ENCODE measurements around the gene ATP8A2.

GRCh38 chr13:25948910-25949309 lies 577.1 kb downstream of the ATP8A2 start:
- TF ChIP-seq REST (IDR thresholded peaks at IDR 0.05; ENCODE audit: borderline replicate concordance) (no peak), CTCF (IDR thresholded peaks at IDR 0.05; ENCODE audit: poor library complexity, severe bottlenecking) (no peak), EZH2 (IDR thresholded peaks at IDR 0.05; ENCODE audit: borderline replicate concordance, insufficient read depth, low read length, poor library complexity, severe bottlenecking) (no peak), SMC3 (conservative IDR thresholded peaks at IDR 0.05; ENCODE audit: poor library complexity) (no peak), RAD21 (conservative IDR thresholded peaks at IDR 0.05) (no peak), POLR2AphosphoS5 (IDR thresholded peaks at IDR 0.05) (no peak), MXI1 (conservative IDR thresholded peaks at IDR 0.05; ENCODE audit: poor library complexity, severe bottlenecking) (no peak)
